ENCODE data around the gene HNRNPA1. TPM values are rescaled to one million over a fixed set of nuclear protein-coding genes. Genes with fewer than 3 reads are reported as not detected.
A peak's percentile ranks its signal among the peaks of the same experiment; 100 is the strongest.
"Not testable (repeated sequence)": the region's sequence is repeated elsewhere in the genome, so short reads cannot be mapped to it uniquely, and the experiment has no call there.

Gene HNRNPA1
- total RNA-seq, 2 donors from 2014 or later = 219 to 695 TPM

DNA sequence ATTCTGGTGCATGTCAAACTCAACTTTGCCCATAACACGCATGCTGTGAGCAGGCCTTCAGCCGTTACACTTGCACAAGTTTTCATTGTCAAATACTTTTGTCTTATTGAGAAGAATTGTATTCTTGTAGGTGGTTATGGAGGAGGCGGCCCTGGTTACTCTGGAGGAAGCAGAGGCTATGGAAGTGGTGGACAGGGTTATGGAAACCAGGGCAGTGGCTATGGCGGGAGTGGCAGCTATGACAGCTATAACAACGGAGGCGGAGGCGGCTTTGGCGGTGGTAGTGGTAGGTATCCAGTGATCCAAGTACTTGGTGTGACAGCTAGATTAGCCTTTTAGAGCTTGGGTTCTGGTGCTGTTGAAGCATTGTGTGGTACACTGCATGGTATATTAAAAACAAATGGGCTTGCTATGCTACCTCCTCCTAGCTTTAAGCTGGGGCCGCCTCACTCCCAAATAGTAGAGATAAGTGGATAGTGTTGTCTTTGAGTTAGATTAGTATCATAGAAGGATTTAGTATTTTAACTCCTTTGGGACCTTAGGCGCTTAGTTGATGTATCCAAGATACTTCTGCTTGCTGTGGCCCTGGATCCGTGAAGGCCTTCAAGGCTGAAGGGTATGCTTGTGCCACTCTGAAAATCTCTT is 2.5 kb downstream of the HNRNPA1 start:
- ATAC-seq (ENCODE audit: insufficient number of reproducible peaks, low FRiP score, low read depth) (no peak), DNase-seq (ENCODE audit: low spot score) (no peak)
- Histone ChIP-seq H3K4me3 (peak overlapping the region; percentile 85), H3K27me3 (replicated peaks; ENCODE audit: insufficient read depth) (no peaks in the 10 kb centered on the region), H3K27ac (no peak overlapping the region), H3K9me3 (no peaks in the 10 kb centered on the region), H3K4me1 (ENCODE audit: control insufficient read depth in 1 of 2, low read depth in 2 of 2) (peaks cover 36 to 61% of the 10 kb centered on the region in 2 donors), H3K36me3 (peaks cover 50% of the 10 kb centered on the region)
- TF ChIP-seq CTCF (IDR thresholded peaks at IDR 0.05) = no peak

- H3K27ac ChIP-seq; DNase-seq (ENCODE audit: low spot score); H3K9me3 ChIP-seq; ATAC-seq (ENCODE audit: insufficient number of reproducible peaks, low FRiP score, low read depth); H3K27me3 ChIP-seq (replicated peaks; ENCODE audit: insufficient read depth): not testable (repeated sequence)
- peaks cover 50% of the 10 kb centered on the region for H3K36me3 ChIP-seq
- peaks cover 29 to 51% of the 10 kb centered on the region in 2 donors for H3K4me1 ChIP-seq (ENCODE audit: control insufficient read depth in 1 of 2, low read depth in 2 of 2)
- H3K4me3 ChIP-seq = peak overlapping the region; percentile 85
These were observed 3.7 kb downstream of the HNRNPA1 start for GRCh38 chr12:54284070-54284780.

GRCh38 chr12:54285150-54286041 is 4.9 kb downstream of the HNRNPA1 start:
- DNase-seq (ENCODE audit: low spot score) (no peak), ATAC-seq (ENCODE audit: insufficient number of reproducible peaks, low FRiP score, low read depth) (no peak)
- Histone ChIP-seq H3K9me3 (no peaks in the 10 kb centered on the region), H3K4me1 (ENCODE audit: control insufficient read depth in 1 of 2, low read depth in 2 of 2) (peaks cover 29 to 51% of the 10 kb centered on the region in 2 donors), H3K27me3 (replicated peaks; ENCODE audit: insufficient read depth) (no peaks in the 10 kb centered on the region), H3K27ac (no peak overlapping the region), H3K4me3 (no peak overlapping the region), H3K36me3 (peaks cover 50% of the 10 kb centered on the region)
- no peak for TF ChIP-seq CTCF (IDR thresholded peaks at IDR 0.05)

GRCh38 chr12:54286042-54287030 is 5.8 kb downstream of the HNRNPA1 start:
- Histone ChIP-seq H3K4me3 (no peak overlapping the region), H3K27me3 (replicated peaks; ENCODE audit: insufficient read depth) (no peaks in the 10 kb centered on the region), H3K9me3 (no peaks in the 10 kb centered on the region), H3K4me1 (ENCODE audit: control insufficient read depth in 1 of 2, low read depth in 2 of 2) (peaks cover 29 to 48% of the 10 kb centered on the region in 2 donors), H3K27ac (no peak overlapping the region), H3K36me3 (peaks cover 50% of the 10 kb centered on the region)
- ATAC-seq (ENCODE audit: insufficient number of reproducible peaks, low FRiP score, low read depth) (no peak), DNase-seq (ENCODE audit: low spot score) (no peak)
- no peak for TF ChIP-seq CTCF (IDR thresholded peaks at IDR 0.05)

Data from thoracic aorta (tissue), 2 donors.